Measurements from ENCODE around the gene KCNQ1OT1.

KCNQ1OT1 gene

DNA sequence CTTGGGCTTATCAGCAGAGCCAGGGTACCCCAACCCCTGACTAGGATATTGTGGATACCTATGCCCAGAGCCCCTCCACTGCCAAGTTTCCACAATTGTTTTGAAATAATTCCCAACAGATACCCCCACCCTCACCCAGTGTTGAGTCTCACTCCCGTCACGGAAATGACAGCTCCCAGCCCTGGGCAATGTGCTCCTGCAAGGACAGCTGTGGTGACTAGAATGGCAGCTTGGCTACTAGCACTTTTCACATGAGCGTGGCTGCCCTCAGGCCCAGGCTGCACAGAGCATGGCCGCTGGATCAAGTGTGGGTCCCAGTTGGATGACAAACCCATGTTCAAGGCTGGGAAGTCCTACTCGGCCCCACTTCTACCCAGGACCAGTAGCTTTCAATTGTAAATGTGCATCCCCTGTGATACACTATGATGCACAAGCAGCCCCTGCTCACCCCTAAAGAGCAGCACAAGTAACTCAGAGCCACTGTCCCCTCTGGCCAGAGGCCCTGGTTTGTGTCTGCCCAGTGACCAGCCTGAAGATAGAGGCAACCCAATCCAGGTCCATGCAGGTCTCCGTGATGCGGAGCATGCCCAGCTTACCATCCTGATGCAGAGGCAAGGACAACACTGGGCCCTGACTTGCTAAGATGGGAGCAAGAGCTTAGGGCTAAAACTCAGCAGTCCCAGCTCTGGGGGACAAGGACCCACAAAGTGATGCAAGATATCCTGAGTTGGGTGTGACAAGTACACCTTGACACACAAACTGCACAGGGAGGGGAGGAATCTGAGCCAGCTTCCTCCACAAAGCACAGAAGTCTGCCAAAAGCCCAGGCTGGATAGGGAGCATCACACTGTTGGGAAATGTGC, 13.2 kb downstream of the KCNQ1OT1 start:
- intact Hi-C loops (cut with micrococcal nuclease) = no loop called here
- H3K9me3 Mint-ChIP-seq = no peaks in the 10 kb centered on the region
- H3K4me3 Mint-ChIP-seq = no peak overlapping the region
- H3K36me3 Mint-ChIP-seq (ENCODE audit: low read depth) = peaks cover 64% of the 10 kb centered on the region
- peaks cover 19% of the 10 kb centered on the region for H3K4me1 Mint-ChIP-seq (ENCODE audit: low read depth)
- no peak overlapping the region for H3K27ac Mint-ChIP-seq
- no peaks in the 10 kb centered on the region for H3K27me3 Mint-ChIP-seq

DNA sequence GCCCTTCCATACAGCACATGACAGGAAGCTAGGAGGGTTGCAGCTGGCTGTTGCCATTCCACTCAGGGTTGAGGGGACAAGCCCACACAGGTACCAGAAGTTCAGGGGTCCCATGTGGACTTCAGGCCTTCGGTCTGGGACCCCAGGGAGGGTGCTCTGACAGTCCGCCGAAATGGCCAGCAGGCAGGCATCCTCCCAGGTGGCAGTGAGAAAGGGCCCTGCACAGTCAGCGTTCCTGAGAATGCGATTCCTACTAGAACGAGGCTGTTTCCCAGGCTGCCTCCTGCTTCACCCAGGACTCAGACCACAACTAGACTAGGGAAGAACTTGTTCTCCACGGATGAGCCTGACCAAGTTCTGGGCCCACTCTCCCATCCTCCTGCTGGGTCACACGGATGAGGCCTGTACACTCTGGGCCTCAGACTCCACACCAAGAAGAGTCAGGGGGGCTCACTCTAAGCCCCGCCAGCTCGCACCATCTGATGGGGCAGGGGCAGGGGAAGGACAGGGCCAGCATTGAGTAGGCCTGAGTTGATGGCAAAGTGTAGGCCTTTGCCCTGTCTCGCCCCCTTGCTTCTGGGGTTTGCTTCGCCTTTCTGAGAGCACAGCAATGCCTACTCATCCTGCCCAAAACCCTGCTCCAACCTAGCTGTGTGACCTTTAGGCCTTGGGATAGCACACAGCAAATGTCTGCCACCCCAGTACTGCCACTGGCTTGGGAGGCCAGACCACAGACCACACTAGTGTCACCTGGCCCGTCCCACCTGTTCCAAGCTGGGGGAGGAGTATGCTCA, 14.0 kb downstream of the KCNQ1OT1 start:
- no peak overlapping the region for H3K27ac Mint-ChIP-seq
- H3K4me1 Mint-ChIP-seq (ENCODE audit: low read depth) = peaks cover 27% of the 10 kb centered on the region
- intact Hi-C loops (cut with micrococcal nuclease) = no loop called here
- no peaks in the 10 kb centered on the region for H3K9me3 Mint-ChIP-seq
- no peaks in the 10 kb centered on the region for H3K27me3 Mint-ChIP-seq
- no peak overlapping the region for H3K4me3 Mint-ChIP-seq
- peaks cover 64% of the 10 kb centered on the region for H3K36me3 Mint-ChIP-seq (ENCODE audit: low read depth)

DNA sequence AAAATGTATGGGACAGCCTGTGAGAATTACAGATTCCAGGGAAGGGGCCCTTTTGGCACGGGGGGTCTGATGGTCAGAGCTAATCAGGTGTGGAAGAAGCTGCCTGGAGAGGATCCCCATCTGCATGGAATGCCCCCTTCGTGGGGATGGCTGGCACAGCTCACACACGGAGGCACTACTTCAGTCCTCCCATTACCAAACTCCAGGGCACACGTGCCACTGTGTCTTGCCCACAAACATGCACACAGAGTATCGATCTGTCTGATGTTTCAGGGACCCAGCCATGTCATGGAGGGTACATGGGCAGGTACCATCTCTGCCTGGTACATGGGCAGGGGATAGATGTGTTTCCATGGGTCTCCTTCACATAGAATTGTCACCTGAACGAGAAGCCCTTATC, 14.7 kb downstream of the KCNQ1OT1 start:
- intact Hi-C loops (cut with micrococcal nuclease) = no loop called here
- Mint-ChIP-seq H3K4me1 (ENCODE audit: low read depth) (peaks cover 27% of the 10 kb centered on the region), H3K27me3 (no peaks in the 10 kb centered on the region), H3K9me3 (no peaks in the 10 kb centered on the region), H3K27ac (no peak overlapping the region), H3K4me3 (no peak overlapping the region), H3K36me3 (ENCODE audit: low read depth) (peaks cover 58% of the 10 kb centered on the region)

DNA sequence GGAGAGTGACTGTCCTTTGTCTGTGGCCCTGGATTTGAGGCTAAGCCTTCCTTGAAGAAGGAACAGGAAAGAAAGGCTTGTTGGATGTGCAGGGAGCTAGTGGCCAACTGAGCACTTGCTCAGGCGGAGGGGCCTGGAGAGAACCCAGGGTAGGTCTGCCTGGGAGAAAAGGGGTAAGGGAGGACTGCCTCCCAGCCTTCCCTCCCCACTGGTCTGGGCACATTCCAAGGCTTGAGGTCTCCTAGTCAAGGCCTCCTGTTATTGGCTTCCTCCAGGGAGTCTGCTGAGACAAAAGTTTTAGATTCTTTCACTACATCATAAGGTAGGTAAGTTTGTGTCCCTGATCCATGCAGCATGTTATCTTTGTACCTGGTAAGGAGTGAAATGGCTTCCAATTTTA, 15.2 kb downstream of the KCNQ1OT1 start:
- no peak overlapping the region for H3K4me3 Mint-ChIP-seq
- intact Hi-C loops (cut with micrococcal nuclease) = no loop called here
- H3K4me1 Mint-ChIP-seq (ENCODE audit: low read depth) = peaks cover 27% of the 10 kb centered on the region
- no peaks in the 10 kb centered on the region for H3K27me3 Mint-ChIP-seq
- peaks cover 54% of the 10 kb centered on the region for H3K36me3 Mint-ChIP-seq (ENCODE audit: low read depth)
- H3K27ac Mint-ChIP-seq = no peak overlapping the region
- H3K9me3 Mint-ChIP-seq = no peaks in the 10 kb centered on the region

DNA sequence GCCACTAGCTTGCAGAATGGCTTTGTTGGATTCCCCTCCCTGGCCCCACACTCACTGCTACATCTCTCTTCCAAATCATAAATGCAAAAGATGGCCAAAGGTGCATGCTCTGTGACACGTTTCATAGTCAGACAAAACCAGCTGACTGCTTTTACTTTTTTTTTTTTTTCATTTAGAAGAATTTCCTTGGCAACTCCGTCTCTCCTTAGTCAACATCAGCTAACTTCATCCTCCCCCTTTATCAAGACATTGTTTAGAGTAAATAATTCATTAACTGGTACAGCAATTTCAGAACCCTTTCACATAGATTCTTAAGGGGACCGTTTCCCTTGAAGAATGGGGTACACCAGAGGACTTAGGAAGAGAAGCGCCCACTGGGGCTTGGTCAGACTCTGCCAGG, 16.0 kb downstream of the KCNQ1OT1 start:
- intact Hi-C loops (cut with micrococcal nuclease) = no loop called here
- no peaks in the 10 kb centered on the region for H3K9me3 Mint-ChIP-seq
- H3K27ac Mint-ChIP-seq = no peak overlapping the region
- no peak overlapping the region for H3K4me3 Mint-ChIP-seq
- peaks cover 52% of the 10 kb centered on the region for H3K36me3 Mint-ChIP-seq (ENCODE audit: low read depth)
- H3K27me3 Mint-ChIP-seq = no peaks in the 10 kb centered on the region
- peaks cover 27% of the 10 kb centered on the region for H3K4me1 Mint-ChIP-seq (ENCODE audit: low read depth)

DNA sequence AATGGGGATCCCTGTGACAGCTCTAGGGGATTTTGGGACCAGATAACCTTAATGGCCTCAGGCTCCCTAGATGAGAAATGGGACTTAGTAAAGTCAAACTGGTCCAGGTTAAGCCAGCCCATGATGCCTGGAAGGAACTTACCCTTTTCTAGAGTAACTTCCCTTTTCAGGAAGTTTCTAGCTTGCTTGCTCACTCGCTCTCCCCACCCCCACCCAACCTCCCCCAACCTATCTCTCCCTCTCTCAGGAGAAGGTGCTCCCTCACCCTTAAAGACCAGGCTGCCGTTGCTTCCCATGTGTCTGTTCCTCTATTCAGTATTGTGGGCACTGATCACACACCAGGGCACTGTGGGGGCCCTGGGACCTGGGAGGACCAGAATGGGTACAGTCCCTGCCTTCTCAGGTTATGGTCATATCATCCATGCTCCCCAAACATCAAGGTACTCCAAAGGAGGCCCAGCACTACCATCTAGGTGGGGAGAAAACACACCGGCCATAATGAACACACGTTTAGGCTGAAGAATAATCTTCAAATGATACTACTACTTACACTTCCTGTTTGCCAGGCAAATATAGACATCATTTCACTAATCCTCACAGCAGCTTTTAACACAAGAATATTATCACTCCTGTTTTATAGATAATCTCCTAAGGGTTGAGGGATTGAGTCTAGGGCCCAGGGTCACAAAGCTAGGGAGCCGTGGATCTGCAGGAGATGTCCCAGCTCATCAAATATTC, 18.2 kb downstream of the KCNQ1OT1 start:
- Mint-ChIP-seq H3K27me3 (no peaks in the 10 kb centered on the region), H3K4me1 (ENCODE audit: low read depth) (peaks cover 34% of the 10 kb centered on the region), H3K36me3 (ENCODE audit: low read depth) (peaks cover 45% of the 10 kb centered on the region), H3K27ac (no peak overlapping the region), H3K9me3 (no peaks in the 10 kb centered on the region), H3K4me3 (no peak overlapping the region)
- intact Hi-C loops (cut with micrococcal nuclease) = no loop called here

DNA sequence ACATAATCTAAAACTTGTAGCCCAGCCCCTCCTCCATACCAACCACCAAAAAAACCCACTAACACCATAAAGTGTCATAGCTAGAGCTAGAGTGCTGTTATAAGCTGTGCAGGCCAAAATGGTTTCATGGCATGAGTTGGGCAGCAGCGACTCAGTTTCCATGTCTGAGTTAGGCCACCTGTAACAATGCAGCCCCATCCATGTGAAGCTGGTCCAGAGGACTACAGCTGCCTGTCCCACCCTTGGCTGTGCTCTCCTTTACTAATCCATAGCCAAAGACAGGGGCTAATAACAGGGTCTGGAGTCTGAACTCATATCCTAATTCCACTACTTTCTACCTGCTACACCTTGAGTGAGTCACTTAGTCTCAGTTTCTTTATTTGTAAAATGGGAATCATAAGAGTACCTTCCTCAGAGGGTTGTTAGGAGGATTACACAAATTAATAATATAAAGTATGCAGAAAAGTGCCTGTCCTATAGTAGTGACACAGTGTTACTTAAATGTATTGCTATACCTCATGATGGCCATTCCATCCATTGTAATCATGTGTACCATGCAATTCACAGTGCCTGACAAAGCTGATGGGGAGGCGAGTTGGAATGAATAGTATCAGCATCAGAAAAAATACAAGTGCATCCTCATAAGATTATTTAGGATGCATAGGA, 20.6 kb downstream of the KCNQ1OT1 start:
- Mint-ChIP-seq H3K36me3 (ENCODE audit: low read depth) (peaks cover 30% of the 10 kb centered on the region), H3K9me3 (no peaks in the 10 kb centered on the region), H3K27me3 (no peaks in the 10 kb centered on the region), H3K4me3 (no peak overlapping the region), H3K27ac (no peak overlapping the region), H3K4me1 (ENCODE audit: low read depth) (peaks cover 55% of the 10 kb centered on the region)
- intact Hi-C loops (cut with micrococcal nuclease) = no loop called here

DNA sequence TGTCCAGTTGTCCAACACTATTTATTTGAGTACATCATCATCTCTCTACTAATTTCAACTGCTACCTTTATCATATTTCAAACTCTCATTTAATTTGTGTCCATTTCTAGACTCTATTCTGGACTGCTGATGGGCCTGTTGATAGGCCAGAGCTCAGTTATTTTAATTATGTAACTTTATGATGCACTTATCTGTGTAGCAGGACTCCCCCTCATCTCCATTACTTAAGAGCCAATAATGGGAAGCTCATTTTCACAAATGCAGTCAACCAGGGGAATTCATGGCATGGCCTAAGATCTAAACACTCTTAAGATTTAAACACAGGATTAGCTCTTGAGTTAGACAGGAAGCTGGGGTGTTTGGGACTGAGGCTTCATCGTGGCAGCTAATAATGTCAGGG, 21.4 kb downstream of the KCNQ1OT1 start:
- no peaks in the 10 kb centered on the region for H3K9me3 Mint-ChIP-seq
- H3K27me3 Mint-ChIP-seq = no peaks in the 10 kb centered on the region
- intact Hi-C loops (cut with micrococcal nuclease) = no loop called here
- H3K36me3 Mint-ChIP-seq (ENCODE audit: low read depth) = peaks cover 30% of the 10 kb centered on the region
- H3K4me3 Mint-ChIP-seq = no peak overlapping the region
- peaks cover 58% of the 10 kb centered on the region for H3K4me1 Mint-ChIP-seq (ENCODE audit: low read depth)
- no peak overlapping the region for H3K27ac Mint-ChIP-seq

DNA sequence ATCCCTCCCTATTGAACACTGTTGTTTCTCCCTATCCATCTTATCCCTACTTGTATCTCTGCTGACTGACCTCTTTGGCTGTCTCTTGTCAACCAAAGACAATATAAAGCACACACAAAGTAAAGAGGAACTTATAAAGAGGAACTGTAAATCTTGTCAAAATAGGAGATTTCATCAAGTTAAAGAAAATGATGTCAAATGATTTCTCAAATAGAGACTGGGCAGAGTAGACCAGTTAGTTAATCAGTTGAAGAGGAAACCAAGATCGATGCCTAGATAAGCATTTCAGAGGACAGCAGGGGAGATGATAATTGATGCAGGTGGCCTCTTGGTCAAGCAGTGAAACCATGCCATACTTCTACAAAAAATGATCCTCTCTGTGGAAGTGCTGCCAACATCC, 22.7 kb downstream of the KCNQ1OT1 start:
- H3K27me3 Mint-ChIP-seq = no peaks in the 10 kb centered on the region
- intact Hi-C loops (cut with micrococcal nuclease) = no loop called here
- no peak overlapping the region for H3K4me3 Mint-ChIP-seq
- peaks cover 58% of the 10 kb centered on the region for H3K4me1 Mint-ChIP-seq (ENCODE audit: low read depth)
- no peaks in the 10 kb centered on the region for H3K9me3 Mint-ChIP-seq
- H3K27ac Mint-ChIP-seq = no peak overlapping the region
- peaks cover 32% of the 10 kb centered on the region for H3K36me3 Mint-ChIP-seq (ENCODE audit: low read depth)

DNA sequence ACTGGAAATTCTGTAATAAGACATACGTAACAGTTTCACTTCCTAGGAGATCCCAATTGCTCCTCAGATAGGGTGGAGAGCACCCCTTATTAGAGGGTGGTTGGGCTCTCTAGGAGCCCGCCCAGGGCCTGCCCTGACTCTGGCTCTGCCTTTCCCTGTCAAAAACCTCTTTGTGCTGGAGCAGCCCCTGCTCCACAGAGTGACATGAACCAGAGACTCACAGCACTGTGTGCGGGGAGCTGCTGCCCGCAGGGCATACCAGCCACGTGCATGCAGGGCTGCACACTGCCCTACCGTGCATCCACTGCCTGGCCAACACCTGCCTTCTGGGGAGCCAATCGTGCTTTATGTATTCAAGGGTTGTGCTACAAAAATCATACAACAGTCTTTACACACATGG, 24.3 kb downstream of the KCNQ1OT1 start:
- no peak overlapping the region for H3K27ac Mint-ChIP-seq
- intact Hi-C loops (cut with micrococcal nuclease) = no loop called here
- peaks cover 42% of the 10 kb centered on the region for H3K36me3 Mint-ChIP-seq (ENCODE audit: low read depth)
- no peaks in the 10 kb centered on the region for H3K27me3 Mint-ChIP-seq
- peaks cover 45% of the 10 kb centered on the region for H3K4me1 Mint-ChIP-seq (ENCODE audit: low read depth)
- no peaks in the 10 kb centered on the region for H3K9me3 Mint-ChIP-seq
- no peak overlapping the region for H3K4me3 Mint-ChIP-seq

DNA sequence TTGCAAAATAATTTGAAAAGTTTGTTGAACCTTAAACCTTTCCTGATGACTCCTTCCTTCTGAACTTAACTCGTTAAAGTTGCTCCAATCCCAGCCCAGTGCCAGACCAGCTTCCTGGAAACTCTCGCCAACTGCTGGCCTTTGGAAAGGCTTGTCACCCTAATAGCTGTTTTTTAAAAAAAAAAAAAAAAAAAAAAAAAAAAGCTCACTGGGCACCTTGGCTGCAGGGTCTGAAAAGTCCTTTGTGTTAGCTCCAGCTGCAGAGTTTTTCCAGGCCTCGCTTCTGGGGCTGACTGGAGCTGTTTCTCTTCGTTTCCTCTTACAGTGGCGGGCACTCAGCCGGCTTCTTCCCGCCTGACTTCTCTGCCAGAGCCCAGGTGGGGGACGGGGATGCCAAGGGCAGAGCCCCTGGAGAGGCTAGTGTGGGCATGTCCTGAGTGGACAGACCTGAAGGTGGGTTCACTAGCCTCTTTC, 25.1 kb downstream of the KCNQ1OT1 start:
- peaks cover 48% of the 10 kb centered on the region for H3K36me3 Mint-ChIP-seq (ENCODE audit: low read depth)
- intact Hi-C loops (cut with micrococcal nuclease) = no loop called here
- H3K4me1 Mint-ChIP-seq (ENCODE audit: low read depth) = peaks cover 45% of the 10 kb centered on the region
- H3K9me3 Mint-ChIP-seq = no peaks in the 10 kb centered on the region
- H3K27me3 Mint-ChIP-seq = no peaks in the 10 kb centered on the region
- H3K27ac Mint-ChIP-seq = no peak overlapping the region
- no peak overlapping the region for H3K4me3 Mint-ChIP-seq

DNA sequence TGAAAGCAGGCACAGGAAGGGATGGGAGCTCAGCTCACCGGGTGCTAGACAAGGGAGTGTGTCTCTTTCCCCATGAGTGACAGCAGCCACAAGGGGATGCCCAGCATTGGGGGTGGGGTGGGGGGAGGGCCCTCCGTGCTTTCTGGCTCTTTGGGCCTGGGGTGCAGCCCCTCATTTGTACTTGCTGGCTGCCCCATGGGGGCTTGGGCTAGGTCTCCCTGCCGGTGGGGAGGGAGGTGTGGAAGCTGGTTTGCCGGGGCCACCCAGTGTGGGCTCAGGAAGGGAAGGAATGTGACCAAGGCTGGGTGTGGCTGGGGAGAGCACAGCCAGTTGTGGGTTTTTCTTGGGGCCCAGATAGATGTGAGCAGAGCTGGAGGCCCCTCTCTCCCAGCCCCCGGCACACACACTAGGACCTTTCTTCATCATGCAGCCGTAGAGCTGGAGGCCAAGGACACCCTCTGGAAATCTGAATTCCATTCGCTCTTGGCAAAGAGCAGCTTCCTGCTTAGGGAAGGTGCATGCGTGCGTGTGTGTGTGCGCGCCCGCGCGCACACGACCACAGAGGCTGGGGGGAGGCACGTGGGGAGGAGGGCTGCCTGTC, 25.8 kb downstream of the KCNQ1OT1 start:
- H3K27ac Mint-ChIP-seq = peak overlapping the region; percentile 11
- peaks cover 45% of the 10 kb centered on the region for H3K4me1 Mint-ChIP-seq (ENCODE audit: low read depth)
- intact Hi-C loops (cut with micrococcal nuclease) = no loop called here
- no peaks in the 10 kb centered on the region for H3K27me3 Mint-ChIP-seq
- peaks cover 53% of the 10 kb centered on the region for H3K36me3 Mint-ChIP-seq (ENCODE audit: low read depth)
- H3K4me3 Mint-ChIP-seq = no peak overlapping the region
- no peaks in the 10 kb centered on the region for H3K9me3 Mint-ChIP-seq

DNA sequence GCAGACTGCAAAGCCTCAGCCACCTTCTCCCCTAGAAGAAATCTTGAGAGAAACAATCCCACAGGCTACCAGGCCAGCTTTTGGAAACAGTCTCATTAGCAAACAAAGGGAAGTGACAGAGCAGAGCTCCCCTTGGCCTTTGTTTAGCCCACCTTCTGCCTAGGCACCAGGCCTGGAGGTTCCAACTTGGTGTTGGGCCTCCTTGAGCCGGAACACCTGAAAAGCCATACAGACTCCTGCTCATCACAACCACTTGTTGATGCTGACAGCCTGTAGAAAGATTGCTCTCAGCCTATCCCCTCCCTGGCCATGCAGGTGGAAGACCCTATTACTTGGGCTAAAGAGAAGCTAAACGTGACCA, 26.6 kb downstream of the KCNQ1OT1 start:
- intact Hi-C loops (cut with micrococcal nuclease) = no loop called here
- H3K27ac Mint-ChIP-seq = no peak overlapping the region
- no peaks in the 10 kb centered on the region for H3K27me3 Mint-ChIP-seq
- H3K9me3 Mint-ChIP-seq = no peaks in the 10 kb centered on the region
- H3K4me1 Mint-ChIP-seq (ENCODE audit: low read depth) = peaks cover 45% of the 10 kb centered on the region
- H3K36me3 Mint-ChIP-seq (ENCODE audit: low read depth) = peaks cover 61% of the 10 kb centered on the region
- H3K4me3 Mint-ChIP-seq = no peak overlapping the region

Measured in dendritic cell treated with granulocyte-macrophage colony-stimulating factor and Interleukin-4, amounts not matched to agents 40 ng/mL and 50 ng/mL, for 4 days (primary cell).